Measurements from ENCODE around the gene AATK.

- TF ChIP-seq, protein P1, sequence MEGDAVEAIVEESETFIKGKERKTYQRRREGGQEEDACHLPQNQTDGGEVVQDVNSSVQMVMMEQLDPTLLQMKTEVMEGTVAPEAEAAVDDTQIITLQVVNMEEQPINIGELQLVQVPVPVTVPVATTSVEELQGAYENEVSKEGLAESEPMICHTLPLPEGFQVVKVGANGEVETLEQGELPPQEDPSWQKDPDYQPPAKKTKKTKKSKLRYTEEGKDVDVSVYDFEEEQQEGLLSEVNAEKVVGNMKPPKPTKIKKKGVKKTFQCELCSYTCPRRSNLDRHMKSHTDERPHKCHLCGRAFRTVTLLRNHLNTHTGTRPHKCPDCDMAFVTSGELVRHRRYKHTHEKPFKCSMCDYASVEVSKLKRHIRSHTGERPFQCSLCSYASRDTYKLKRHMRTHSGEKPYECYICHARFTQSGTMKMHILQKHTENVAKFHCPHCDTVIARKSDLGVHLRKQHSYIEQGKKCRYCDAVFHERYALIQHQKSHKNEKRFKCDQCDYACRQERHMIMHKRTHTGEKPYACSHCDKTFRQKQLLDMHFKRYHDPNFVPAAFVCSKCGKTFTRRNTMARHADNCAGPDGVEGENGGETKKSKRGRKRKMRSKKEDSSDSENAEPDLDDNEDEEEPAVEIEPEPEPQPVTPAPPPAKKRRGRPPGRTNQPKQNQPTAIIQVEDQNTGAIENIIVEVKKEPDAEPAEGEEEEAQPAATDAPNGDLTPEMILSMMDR (CRISPR knock-in tag; IDR thresholded peaks at IDR 0.05): no peak
- TF ChIP-seq FOXP1 (IDR thresholded peaks at IDR 0.05) (no peak), FOXP1 (CRISPR knock-in tag; IDR thresholded peaks at IDR 0.05) (no peak), ELF4 (CRISPR knock-in tag; IDR thresholded peaks at IDR 0.05; ENCODE audit: borderline replicate concordance) (no peak)
These were observed 29.7 kb downstream of the AATK start for GRCh38 chr17:81136366-81136765.

Measured in HepG2 (cell line).